ENCODE measurements around the gene CD59. TPM values are rescaled to one million over a fixed set of nuclear protein-coding genes. Genes with fewer than 3 reads are reported as not detected.

CD59 gene
- total and polyA plus RNA-seq, 2 of the 13 experiments (the other 11 are each of a cell fraction or from before 2014, with no cell fraction given) = 127 to 289 TPM

DNA sequence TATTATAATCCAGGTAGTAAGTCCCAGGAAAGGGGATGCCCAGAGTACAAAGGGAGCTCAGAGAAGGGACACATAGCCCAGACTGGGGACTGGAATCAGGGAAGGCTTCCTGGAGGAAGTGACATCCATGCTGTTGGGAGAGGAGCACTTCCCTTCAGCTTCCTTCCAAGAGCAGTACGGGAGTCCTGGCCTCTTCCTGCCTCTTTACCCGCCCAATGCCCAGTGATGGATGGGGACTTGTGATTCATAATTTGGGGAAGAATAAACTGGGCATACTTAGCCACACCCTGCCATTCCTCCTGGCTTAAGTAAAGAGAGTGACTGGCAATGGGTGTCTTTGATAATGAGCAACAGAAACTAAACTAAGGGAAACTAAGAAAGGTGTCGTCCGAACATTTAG, 47.1 kb downstream of the CD59 start (continued):
- TF ChIP-seq NFATC3 (CRISPR knock-in tag; IDR thresholded peaks at IDR 0.05) = no peak

DNA sequence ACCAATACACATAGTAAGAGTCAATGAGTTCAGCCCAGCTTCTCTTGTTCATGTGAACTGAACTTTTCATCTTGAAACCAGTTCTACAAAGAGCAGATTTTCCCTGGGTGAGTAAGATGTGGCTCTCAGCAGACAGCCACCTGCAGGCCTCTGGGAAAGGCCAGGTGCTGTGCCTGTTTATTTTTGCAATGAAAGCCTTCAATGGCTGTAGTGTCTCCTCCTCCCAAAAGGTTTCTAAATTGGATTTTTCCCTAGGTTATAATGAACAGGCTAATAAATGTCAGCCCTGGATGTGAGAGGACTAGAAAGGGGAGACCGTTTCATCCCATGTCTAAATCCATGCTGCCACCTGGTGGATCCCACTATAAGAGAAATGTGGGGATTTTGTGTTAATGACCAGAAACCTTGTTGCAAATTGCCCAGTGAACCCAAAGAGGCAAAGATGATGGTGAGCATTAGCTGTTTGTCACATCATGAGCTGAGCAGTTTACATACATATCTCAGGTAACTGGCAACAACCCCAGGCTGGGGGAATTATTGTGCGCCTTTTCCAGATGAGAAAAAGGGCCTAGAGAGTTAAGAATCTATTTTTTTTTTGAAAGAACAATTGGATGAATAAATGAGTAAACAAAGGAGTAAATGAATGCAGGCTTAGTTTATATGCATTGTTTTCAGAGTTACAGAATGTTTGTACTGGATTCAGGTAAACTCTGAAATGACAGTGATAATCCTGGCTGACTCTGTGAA, 48.3 kb downstream of the CD59 start:
- ChIA-PET POLR2A (no interaction called here), CTCF (ENCODE audit: low intra/inter-chr PET ratio, low total read pairs) (interaction anchor here (2.3 to 2.9 kb wide), 2 partner anchors 145 to 325 kb away, joined by 19 to 38 read pairs; no protein-coding TSS in a partner anchor)
- intact Hi-C loops (cut with micrococcal nuclease; ENCODE audit: unreplicated experiment) (loop anchor here (1.0 kb wide), 3 partner anchors 145 to 522 kb away; no protein-coding TSS in a partner anchor), in situ Hi-C loops (cut with HindIII; ENCODE audit: extremely low pct_ligation_motif_present, low pct_unique_long_range_greater_than_20kb) (loop anchor here (5.0 to 10.0 kb wide), 3 partner anchors 146 to 523 kb away; partner anchors contain the start of gene CSTF3)
- FAIRE-seq (peak; percentile 87), DNase-seq (ENCODE audit: low spot score) (peak; percentile 60), ATAC-seq (peak; percentile 47)
- no peak overlapping the region for H2AFZ ChIP-seq (ENCODE audit: low read length)
- no peak overlapping the region for H3K4me2 ChIP-seq (ENCODE audit: low read depth, low read length)
- no peaks in the 10 kb centered on the region for H4K20me1 ChIP-seq (ENCODE audit: insufficient read depth, low read length)
- H3K9me3 ChIP-seq (ENCODE audit: low read length) = no peaks in the 10 kb centered on the region
- WGBS (ENCODE audit: low lambda C conversion rate) = 51% methylated on average over 2 of the region's 2 CpGs
- H3K4me1 ChIP-seq (ENCODE audit: insufficient read depth, low read length) = peaks cover 34% of the 10 kb centered on the region
- no peak overlapping the region for H3K27ac ChIP-seq (ENCODE audit: extremely low read length, insufficient read depth, low read length)
- no peaks in the 10 kb centered on the region for H3K79me2 ChIP-seq (ENCODE audit: insufficient read depth, low read length)
- H3K27me3 ChIP-seq (ENCODE audit: control insufficient read depth in 1 of 2, insufficient read depth in 2 of 2, low read length in 2 of 2) = no peaks in the 10 kb centered on the region
- H3K4me3 ChIP-seq (replicated peaks in 1 of 3; ENCODE audit: insufficient read depth in 1 of 3, low read depth in 2 of 3, low read length in 3 of 3) = no peak overlapping the region
- no peak overlapping the region for H3K9ac ChIP-seq (ENCODE audit: insufficient read depth, low read depth, low read length)
- H3K36me3 ChIP-seq (replicated peaks in 1 of 2; ENCODE audit: control insufficient read depth in 1 of 2, insufficient read depth in 2 of 2, low read length in 2 of 2) = no peaks in the 10 kb centered on the region
- BruUV-seq (replicated peaks) = no TSS peak
- TF ChIP-seq IRF2 (CRISPR knock-in tag; IDR thresholded peaks at IDR 0.05) = 0 out of 2 replicates have a peak, but pooled peaks have one; percentile 21
- TF ChIP-seq SMC3 (IDR thresholded peaks at IDR 0.05; ENCODE audit: low read length) = peak; percentile 96
- TF ChIP-seq ZFP41 (CRISPR knock-in tag; IDR thresholded peaks at IDR 0.05; ENCODE audit: borderline replicate concordance) = no peak
- TF ChIP-seq, protein P1, sequence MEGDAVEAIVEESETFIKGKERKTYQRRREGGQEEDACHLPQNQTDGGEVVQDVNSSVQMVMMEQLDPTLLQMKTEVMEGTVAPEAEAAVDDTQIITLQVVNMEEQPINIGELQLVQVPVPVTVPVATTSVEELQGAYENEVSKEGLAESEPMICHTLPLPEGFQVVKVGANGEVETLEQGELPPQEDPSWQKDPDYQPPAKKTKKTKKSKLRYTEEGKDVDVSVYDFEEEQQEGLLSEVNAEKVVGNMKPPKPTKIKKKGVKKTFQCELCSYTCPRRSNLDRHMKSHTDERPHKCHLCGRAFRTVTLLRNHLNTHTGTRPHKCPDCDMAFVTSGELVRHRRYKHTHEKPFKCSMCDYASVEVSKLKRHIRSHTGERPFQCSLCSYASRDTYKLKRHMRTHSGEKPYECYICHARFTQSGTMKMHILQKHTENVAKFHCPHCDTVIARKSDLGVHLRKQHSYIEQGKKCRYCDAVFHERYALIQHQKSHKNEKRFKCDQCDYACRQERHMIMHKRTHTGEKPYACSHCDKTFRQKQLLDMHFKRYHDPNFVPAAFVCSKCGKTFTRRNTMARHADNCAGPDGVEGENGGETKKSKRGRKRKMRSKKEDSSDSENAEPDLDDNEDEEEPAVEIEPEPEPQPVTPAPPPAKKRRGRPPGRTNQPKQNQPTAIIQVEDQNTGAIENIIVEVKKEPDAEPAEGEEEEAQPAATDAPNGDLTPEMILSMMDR (CRISPR knock-in tag; IDR thresholded peaks at IDR 0.05) = peak; percentile 86
- TF ChIP-seq RFXAP (CRISPR knock-in tag; IDR thresholded peaks at IDR 0.05; ENCODE audit: borderline replicate concordance) = 0 out of 2 replicates have a peak, but pooled peaks have one; percentile 26
- peak; percentile 74 for TF ChIP-seq RAD21 (CRISPR knock-in tag; IDR thresholded peaks at IDR 0.05)
- TF ChIP-seq MIXL1 (CRISPR knock-in tag; IDR thresholded peaks at IDR 0.05) = 0 out of 2 replicates have a peak, but pooled peaks have one; percentile 53
- 0 out of 2 replicates have a peak, but pooled peaks have one; percentile 21 for TF ChIP-seq GATAD2A (CRISPR knock-in tag; IDR thresholded peaks at IDR 0.05)
- 0 out of 2 replicates have a peak, but pooled peaks have one; percentile 46 for TF ChIP-seq HOXA5 (CRISPR knock-in tag; IDR thresholded peaks at IDR 0.05)
- TF ChIP-seq, protein P2, sequence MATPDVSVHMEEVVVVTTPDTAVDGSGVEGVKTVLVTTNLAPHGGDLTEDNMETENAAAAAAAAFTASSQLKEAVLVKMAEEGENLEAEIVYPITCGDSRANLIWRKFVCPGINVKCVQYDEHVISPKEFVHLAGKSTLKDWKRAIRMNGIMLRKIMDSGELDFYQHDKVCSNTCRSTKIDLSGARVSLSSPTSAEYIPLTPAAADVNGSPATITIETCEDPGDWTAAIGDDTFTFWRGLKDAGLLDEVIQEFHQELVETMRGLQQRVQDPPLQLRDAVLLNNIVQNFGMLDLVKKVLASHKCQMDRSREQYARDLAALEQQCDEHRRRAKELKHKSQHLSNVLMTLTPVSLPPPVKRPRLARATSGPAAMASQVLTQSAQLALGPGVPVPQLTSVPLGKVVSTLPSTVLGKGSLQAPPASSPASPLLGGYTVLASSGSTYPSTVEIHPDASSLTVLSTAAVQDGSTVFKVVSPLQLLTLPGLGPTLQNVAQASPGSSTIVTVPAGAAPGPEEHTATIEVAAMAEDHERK (CRISPR knock-in tag; IDR thresholded peaks at IDR 0.05; ENCODE audit: low read depth) = no peak
- TF ChIP-seq, protein P3, sequence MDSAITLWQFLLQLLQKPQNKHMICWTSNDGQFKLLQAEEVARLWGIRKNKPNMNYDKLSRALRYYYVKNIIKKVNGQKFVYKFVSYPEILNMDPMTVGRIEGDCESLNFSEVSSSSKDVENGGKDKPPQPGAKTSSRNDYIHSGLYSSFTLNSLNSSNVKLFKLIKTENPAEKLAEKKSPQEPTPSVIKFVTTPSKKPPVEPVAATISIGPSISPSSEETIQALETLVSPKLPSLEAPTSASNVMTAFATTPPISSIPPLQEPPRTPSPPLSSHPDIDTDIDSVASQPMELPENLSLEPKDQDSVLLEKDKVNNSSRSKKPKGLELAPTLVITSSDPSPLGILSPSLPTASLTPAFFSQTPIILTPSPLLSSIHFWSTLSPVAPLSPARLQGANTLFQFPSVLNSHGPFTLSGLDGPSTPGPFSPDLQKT (CRISPR knock-in tag; IDR thresholded peaks at IDR 0.05; ENCODE audit: borderline replicate concordance) = no peak
- TF ChIP-seq, protein P4, sequence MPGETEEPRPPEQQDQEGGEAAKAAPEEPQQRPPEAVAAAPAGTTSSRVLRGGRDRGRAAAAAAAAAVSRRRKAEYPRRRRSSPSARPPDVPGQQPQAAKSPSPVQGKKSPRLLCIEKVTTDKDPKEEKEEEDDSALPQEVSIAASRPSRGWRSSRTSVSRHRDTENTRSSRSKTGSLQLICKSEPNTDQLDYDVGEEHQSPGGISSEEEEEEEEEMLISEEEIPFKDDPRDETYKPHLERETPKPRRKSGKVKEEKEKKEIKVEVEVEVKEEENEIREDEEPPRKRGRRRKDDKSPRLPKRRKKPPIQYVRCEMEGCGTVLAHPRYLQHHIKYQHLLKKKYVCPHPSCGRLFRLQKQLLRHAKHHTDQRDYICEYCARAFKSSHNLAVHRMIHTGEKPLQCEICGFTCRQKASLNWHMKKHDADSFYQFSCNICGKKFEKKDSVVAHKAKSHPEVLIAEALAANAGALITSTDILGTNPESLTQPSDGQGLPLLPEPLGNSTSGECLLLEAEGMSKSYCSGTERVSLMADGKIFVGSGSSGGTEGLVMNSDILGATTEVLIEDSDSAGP (CRISPR knock-in tag; IDR thresholded peaks at IDR 0.05; ENCODE audit: borderline replicate concordance) = no peak
- 0 out of 2 replicates have a peak, but pooled peaks have one; percentile 36 for TF ChIP-seq RXRB (CRISPR knock-in tag; IDR thresholded peaks at IDR 0.05; ENCODE audit: borderline replicate concordance)

All from HepG2 (cell line).